ENCODE measurements around the gene SP140. TPM values are rescaled to one million over a fixed set of nuclear protein-coding genes. Genes with fewer than 3 reads are reported as not detected.

Gene SP140
- polyA plus RNA-seq, 2 of the 4 experiments (the other 2 are of a cell fraction): 0.10 TPM; not detected in 1

DNA sequence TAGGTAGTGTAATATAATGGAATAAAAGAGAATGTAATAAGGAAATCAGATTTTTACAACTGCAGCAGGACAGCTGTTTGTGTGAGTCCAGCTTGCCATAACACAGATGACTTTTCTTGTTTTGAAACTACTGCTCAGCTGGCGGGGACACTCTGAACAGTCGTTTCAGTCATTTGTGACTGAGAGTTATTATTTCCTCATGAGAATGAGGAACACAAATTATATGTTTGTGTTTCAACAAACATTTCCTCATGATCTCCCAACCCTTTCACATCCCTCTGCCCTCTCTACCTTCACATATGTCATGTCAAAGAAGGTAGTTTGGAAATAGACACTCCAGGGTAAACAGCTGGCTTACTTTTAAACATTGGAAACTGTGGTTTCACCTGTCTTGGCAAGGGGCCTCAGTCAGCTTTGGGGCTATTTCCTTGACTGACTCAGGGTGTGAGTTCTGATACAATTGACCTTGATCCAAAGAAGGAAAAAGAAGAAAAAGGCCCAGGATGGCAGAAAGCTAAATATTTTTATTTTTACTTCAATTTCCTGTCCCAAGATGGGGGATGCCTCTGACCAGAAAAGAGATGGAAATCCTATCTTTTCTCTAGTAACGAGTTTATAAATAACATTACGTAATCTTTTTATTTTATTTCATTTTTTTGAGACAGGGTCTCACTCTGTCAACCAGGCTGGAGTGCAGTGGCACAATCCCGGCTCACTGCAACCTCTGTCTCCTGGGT lies 102.0 kb downstream of the SP140 start:
- Histone ChIP-seq H3K9me3 (no peaks in the 10 kb centered on the region), H3K4me3 (0 out of 3 replicates have a peak overlapping the region, but pooled peaks have one; percentile 11), H3K4me1 (no peaks in the 10 kb centered on the region), H3K27ac (peak overlapping the region; percentile 57 to 68), H3K4me2 (peak overlapping the region; percentile 68)
- ATAC-seq (no peak), DNase-seq (ENCODE audit: low read depth in 1 of 2, low spot score in 1 of 2) (no peak), FAIRE-seq (no peak)
- ChIA-PET CTCF (no interaction called here), POLR2A (no interaction called here)
- WGBS (ENCODE audit: missing lambda C conversion rate): 89% methylated on average over 5 of the region's 5 CpGs
- TF ChIP-seq TFCP2L1 (CRISPR knock-in tag; IDR thresholded peaks at IDR 0.05): no peak
- TF ChIP-seq RAD21 (conservative IDR thresholded peaks at IDR 0.05 in 1 of 2, IDR thresholded peaks at IDR 0.05 in 1 of 2): no peak
- TF ChIP-seq JUN (IDR thresholded peaks at IDR 0.05): no peak
- TF ChIP-seq RCOR1 (IDR thresholded peaks at IDR 0.05; ENCODE audit: low read depth, low read length): no peak
- TF ChIP-seq, protein P1, sequence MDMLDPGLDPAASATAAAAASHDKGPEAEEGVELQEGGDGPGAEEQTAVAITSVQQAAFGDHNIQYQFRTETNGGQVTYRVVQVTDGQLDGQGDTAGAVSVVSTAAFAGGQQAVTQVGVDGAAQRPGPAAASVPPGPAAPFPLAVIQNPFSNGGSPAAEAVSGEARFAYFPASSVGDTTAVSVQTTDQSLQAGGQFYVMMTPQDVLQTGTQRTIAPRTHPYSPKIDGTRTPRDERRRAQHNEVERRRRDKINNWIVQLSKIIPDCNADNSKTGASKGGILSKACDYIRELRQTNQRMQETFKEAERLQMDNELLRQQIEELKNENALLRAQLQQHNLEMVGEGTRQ (IDR thresholded peaks at IDR 0.05): no peak
- no peak for TF ChIP-seq MYC (IDR thresholded peaks at IDR 0.05; ENCODE audit: borderline replicate concordance, low read length)
- no peak for TF ChIP-seq CEBPB (IDR thresholded peaks at IDR 0.05)
- no peak for TF ChIP-seq FOSL2 (IDR thresholded peaks at IDR 0.05)
- TF ChIP-seq FOSL2 (CRISPR knock-in tag; IDR thresholded peaks at IDR 0.05): no peak
- no peak for TF ChIP-seq KDM1A (IDR thresholded peaks at IDR 0.05; ENCODE audit: low read depth)
- TF ChIP-seq, protein P2, sequence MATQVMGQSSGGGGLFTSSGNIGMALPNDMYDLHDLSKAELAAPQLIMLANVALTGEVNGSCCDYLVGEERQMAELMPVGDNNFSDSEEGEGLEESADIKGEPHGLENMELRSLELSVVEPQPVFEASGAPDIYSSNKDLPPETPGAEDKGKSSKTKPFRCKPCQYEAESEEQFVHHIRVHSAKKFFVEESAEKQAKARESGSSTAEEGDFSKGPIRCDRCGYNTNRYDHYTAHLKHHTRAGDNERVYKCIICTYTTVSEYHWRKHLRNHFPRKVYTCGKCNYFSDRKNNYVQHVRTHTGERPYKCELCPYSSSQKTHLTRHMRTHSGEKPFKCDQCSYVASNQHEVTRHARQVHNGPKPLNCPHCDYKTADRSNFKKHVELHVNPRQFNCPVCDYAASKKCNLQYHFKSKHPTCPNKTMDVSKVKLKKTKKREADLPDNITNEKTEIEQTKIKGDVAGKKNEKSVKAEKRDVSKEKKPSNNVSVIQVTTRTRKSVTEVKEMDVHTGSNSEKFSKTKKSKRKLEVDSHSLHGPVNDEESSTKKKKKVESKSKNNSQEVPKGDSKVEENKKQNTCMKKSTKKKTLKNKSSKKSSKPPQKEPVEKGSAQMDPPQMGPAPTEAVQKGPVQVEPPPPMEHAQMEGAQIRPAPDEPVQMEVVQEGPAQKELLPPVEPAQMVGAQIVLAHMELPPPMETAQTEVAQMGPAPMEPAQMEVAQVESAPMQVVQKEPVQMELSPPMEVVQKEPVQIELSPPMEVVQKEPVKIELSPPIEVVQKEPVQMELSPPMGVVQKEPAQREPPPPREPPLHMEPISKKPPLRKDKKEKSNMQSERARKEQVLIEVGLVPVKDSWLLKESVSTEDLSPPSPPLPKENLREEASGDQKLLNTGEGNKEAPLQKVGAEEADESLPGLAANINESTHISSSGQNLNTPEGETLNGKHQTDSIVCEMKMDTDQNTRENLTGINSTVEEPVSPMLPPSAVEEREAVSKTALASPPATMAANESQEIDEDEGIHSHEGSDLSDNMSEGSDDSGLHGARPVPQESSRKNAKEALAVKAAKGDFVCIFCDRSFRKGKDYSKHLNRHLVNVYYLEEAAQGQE (IDR thresholded peaks at IDR 0.05): no peak

DNA sequence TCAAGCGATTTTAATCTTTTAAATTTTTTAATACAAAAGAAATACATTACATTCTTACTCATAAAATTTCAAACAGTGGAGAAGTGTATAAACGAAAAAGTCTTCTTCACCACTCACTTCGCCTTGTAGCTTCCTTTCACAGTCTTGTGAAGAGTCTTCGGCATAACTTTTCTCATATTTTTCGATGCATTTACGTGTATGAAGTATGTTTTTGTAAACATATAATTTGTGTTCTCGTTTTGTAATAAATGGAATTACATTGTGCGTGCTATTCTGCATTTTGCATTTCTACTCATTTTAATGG lies 102.6 kb downstream of the SP140 start:
- no peak overlapping the region for H3K27ac ChIP-seq
- WGBS (ENCODE audit: missing lambda C conversion rate): 86% methylated on average over 8 of the region's 8 CpGs
- H3K4me2 ChIP-seq: no peak overlapping the region
- H3K9me3 ChIP-seq: no peaks in the 10 kb centered on the region
- POLR2A ChIA-PET: no interaction called here
- no peak for FAIRE-seq
- H3K4me1 ChIP-seq: no peaks in the 10 kb centered on the region
- no peak overlapping the region for H3K4me3 ChIP-seq
- TF ChIP-seq MAZ (IDR thresholded peaks at IDR 0.05; ENCODE audit: borderline replicate concordance, low read depth, low read length) (no peak), FOXS1 (CRISPR knock-in tag; IDR thresholded peaks at IDR 0.05) (no peak), NR3C1 (IDR thresholded peaks at IDR 0.05) (no peak), ZSCAN20 (CRISPR knock-in tag; IDR thresholded peaks at IDR 0.05) (no peak), ZFP36 (IDR thresholded peaks at IDR 0.05; ENCODE audit: borderline replicate concordance, partially characterized antibody) (no peak), PHF8 (IDR thresholded peaks at IDR 0.05; ENCODE audit: borderline replicate concordance, low read depth) (no peak), BHLHE40 (IDR thresholded peaks at IDR 0.05; ENCODE audit: low read depth, low read length) (no peak), CEBPB (IDR thresholded peaks at IDR 0.05) (no peak), RCOR1 (IDR thresholded peaks at IDR 0.05; ENCODE audit: low read depth, low read length) (no peak), FOSL2 (IDR thresholded peaks at IDR 0.05) (no peak), FOSL2 (CRISPR knock-in tag; IDR thresholded peaks at IDR 0.05) (no peak), JUN (IDR thresholded peaks at IDR 0.05) (no peak), TFCP2L1 (CRISPR knock-in tag; IDR thresholded peaks at IDR 0.05) (no peak), POLR2A (IDR thresholded peaks at IDR 0.05; ENCODE audit: low read length) (no peak)
- TF ChIP-seq, protein P3, sequence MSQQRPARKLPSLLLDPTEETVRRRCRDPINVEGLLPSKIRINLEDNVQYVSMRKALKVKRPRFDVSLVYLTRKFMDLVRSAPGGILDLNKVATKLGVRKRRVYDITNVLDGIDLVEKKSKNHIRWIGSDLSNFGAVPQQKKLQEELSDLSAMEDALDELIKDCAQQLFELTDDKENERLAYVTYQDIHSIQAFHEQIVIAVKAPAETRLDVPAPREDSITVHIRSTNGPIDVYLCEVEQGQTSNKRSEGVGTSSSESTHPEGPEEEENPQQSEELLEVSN (IDR thresholded peaks at IDR 0.05; ENCODE audit: borderline replicate concordance, low read depth): no peak
- TF ChIP-seq, protein P4, sequence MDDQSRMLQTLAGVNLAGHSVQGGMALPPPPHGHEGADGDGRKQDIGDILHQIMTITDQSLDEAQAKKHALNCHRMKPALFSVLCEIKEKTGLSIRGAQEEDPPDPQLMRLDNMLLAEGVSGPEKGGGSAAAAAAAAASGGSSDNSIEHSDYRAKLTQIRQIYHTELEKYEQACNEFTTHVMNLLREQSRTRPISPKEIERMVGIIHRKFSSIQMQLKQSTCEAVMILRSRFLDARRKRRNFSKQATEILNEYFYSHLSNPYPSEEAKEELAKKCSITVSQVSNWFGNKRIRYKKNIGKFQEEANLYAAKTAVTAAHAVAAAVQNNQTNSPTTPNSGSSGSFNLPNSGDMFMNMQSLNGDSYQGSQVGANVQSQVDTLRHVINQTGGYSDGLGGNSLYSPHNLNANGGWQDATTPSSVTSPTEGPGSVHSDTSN (IDR thresholded peaks at IDR 0.05): no peak
- TF ChIP-seq, protein P2 (IDR thresholded peaks at IDR 0.05): no peak
- CTCF ChIA-PET: no interaction called here
- DNase-seq (ENCODE audit: low read depth in 1 of 2, low spot score in 1 of 2): no peak
- no peak for ATAC-seq

All from A549 (cell line).